GOT3 (cell line): Measurements from ENCODE around the gene XRRA1.
"Not testable (repeated sequence)": the region's sequence is repeated elsewhere in the genome, so short reads cannot be mapped to it uniquely, and the experiment has no call there.

Experiments
- DNase-seq: peaks from one replicate; lab custom pipeline; 2025; ENCODE audit warnings: mixed read lengths; lab: John Stamatoyannopoulos, UW

Gene XRRA1

DNA sequence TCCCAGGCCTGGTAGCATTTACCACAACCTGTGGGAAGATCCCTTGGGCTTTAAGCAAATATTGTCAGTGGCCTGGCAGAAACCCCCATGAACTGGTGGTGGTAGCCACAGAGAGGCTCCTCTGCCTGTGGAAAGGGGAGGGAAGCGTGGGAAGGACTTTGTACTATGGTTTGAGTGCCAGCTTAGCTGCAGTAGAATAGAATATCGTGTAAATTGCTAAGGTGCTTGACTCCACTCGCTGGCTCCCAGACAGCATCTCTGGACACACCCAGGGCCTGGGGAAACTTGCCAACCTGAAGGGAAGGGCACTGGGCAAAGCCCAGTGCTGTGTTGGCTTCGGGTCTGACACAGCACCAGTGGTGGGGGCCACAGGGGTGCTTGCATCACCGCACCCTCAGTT is 52.6 kb downstream of the XRRA1 start:
- DNase-seq, result no peak

DNA sequence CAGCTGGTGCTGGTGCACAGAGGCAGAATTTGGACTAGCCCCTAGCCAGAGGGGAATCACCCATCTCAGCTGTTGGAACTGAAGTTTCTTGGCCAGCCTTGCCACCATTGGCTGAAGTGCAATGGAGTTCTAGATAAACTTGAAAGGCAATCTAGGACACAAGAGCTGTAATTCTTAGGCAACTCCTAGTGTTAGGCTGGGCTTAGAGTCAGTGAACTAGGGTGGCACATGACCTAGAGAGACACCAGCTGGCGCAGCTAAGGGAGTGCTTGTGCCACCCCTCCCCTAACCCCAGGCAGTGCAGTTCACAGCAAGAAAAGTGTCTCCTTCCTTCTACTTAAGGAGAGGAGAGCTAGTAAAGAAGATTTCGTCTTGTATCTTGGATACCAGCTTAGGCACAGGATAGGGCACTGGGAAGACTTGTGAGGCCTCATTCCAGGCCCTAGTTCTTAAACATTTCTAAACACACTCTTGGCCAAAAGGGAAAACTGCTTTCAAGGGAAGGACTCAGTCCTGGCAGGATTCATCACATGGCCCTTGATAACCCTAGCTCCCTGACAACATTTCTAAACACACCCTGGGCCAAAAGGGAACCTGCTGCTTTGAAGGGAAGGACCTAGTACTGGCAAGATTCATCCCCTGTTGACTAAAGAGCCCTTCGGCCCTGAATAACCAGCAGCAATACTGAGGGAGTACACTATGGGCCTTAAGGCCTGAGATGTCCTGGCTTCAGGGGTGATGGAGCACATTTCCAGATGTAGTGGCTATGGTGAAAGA is 53.4 kb downstream of the XRRA1 start:
- DNase-seq, result no peak

DNA sequence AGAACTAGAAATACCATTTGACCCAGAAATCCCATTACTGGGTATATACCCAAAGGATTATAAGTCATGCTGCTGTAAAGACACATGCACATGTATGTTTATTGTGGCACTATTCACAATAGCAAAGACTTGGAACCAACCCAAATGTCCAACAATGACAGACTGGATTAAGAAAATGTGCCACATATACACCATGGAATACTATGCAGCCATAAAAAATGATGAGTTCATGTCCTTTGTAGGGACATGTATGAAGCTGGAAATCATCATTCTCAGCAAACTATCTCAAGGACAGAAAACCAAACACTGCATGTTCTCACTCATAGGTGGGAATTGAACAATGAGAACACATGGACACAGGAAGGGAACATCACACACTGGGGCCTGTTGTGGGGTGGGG is 55.9 kb downstream of the XRRA1 start:
- not testable (repeated sequence) for DNase-seq

DNA sequence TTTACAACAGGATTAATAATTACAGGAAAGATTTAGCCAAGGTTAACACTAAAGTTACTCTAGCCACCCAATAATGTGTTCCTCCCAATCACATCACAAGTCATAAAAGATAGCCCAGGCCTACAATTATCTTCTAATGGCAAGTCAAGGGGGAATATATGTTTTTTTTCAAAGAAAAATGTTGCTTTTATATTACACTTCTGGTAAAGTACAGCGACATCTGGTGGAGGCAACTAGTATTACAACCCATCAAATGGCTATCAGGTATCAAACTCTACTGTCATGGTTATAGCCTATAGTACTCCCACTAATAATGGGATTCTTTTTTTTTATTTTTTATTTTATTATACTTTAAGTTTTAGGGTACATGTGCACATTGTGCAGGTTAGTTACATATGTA is 71.8 kb downstream of the XRRA1 start:
- DNase-seq, result no peak

GRCh38 chr11:74871037-74871436 is 77.9 kb downstream of the XRRA1 start:
- no peak for DNase-seq

- DNase-seq, result no peak
These were observed 78.4 kb downstream of the XRRA1 start for GRCh38 chr11:74870485-74870884.

DNA sequence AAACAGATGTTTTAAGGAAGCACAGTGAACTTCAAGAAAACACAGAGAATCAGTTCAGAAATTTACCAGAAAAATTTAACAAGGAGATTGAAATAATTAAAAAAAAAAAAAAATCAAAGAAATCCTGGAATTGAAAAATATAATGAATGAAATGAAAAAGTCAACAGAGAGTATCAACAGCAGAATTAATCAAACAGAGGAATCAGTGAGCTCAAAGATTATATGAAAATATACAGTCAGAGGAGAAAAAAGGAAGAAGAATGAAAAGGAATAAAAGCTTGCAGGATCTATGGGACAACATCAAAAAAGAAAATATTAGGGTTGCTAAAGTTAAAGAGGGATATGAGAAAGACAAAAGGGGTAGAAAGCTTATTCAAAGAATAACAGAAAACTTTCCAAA is 82.3 kb downstream of the XRRA1 start:
- DNase-seq, result no peak

DNA sequence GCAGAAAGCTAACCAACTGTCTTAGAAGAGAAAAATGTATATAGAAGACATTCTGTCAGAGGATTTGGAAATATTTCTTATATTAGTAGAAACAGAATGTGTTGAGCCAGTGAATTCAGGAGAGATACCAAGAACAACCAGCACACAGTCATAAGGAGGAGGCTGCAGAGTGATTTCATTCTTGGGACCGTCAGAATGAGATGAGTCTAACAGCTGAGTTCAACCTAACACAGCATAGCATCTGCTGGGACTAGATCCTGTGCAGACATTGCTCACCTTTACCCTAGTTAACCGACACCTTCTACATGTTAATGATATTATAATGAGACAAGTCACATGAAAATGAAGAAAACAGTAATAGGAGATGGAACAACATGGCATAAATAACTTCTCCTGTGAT is 85.5 kb downstream of the XRRA1 start:
- no peak for DNase-seq

DNA sequence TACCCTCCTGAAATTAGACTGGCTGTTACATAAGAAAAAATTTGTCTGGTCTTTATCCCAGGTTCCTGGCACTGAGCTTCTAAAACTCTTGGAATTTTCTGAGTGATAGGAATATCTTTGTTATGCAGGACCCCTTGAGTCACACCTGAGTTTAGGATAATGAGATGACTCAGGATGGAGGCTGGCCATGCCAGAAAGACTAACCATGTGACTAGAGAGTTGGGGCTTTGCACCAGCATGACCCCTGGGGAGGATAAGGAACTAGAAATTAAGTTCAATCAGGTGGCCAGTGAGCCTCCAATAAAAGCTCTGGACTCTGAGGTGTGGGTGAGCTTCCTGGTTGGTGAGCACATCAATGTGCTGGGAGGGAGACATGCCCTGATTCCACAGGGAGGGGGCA is 88.1 kb downstream of the XRRA1 start:
- no peak for DNase-seq

DNA sequence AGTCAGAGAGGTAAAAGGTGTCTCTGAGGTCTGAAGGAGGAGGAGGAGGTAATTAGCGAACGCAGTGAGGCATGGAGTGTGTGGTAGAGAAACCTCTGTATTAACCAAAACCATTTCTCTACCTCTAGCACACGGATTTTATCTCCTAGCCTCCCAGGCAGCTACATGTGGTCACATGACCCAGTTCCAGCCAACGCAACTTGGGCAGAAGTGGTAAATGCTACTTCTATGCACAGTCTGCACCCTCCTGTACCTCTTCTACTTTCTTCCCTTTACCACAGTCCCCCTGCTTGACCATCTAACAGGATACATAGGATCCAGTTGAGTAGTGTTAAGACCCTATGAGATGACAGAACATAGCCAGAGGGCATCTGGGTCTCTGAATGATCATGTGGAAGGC is 95.7 kb downstream of the XRRA1 start:
- DNase-seq, result no peak

DNA sequence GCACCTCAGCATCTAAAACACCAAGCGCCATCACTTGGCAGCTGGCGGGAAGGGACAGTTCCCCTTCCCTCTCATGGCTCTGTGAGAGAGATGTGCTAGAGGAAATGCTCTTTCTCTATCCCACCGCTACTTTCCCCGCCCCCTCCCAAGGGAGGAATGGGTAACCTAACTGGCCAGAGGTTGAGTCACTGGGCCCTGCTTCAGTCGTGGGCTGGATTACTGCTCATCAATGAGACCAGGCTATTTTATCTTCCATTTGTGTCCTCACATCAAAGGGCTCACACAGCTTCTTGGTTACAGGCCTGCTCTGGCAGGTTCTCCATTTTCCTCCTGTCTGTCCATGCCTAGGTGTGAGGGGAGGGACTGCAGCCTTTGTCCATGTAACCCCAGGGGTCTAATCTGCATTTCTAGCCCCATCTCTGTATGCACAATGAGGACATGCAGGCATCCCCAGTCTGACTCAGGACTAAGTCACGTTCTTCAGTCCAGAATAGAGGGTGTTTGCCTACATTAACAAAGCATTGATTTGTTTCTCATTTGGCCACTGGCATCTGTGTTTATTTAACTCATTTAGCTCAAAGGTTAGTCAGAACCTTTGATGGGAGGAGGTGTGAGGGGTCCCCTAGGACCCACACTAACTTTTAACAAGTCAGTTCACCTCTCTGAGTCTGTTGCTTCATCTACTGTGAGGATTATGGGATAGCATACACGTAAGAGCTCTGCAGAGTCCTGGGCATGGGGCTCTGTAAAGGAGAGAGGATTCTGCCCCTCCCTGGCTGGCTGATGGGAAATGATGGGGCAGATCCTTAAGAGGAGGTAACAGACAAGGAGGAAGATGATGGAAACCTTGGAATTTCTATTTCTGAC is 99.1 kb downstream of the XRRA1 start:
- peak; percentile 29 for DNase-seq

GRCh38 chr11:74847895-74848294 is 101.0 kb downstream of the XRRA1 start:
- DNase-seq, result no peak

GRCh38 chr11:74847395-74847794 is 101.5 kb downstream of the XRRA1 start:
- no peak for DNase-seq

GRCh38 chr11:74846770-74847169 is 102.1 kb downstream of the XRRA1 start:
- no peak for DNase-seq

- no peak for DNase-seq
These were observed 102.8 kb downstream of the XRRA1 start for GRCh38 chr11:74845978-74846517.

DNA sequence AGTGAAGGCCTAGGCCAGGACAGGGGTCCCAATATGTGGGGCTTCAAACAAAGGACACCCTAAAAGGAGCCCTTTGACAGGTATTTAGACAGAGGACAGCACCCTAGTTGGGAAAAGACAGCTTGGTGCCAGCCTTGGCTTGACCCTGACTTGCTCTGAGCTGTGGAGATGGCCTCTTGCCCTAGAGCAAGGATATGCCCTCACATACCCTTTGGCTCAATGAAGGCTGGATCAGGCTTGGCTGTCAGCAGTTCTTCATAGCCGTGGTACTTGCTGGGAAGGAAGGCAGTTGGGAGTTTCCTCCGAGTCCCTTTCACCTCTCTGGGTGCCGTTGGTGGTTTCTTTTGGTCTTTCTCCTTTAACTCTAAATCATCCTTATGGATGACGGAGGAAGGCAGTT is 104.0 kb downstream of the XRRA1 start:
- no peak for DNase-seq

DNA sequence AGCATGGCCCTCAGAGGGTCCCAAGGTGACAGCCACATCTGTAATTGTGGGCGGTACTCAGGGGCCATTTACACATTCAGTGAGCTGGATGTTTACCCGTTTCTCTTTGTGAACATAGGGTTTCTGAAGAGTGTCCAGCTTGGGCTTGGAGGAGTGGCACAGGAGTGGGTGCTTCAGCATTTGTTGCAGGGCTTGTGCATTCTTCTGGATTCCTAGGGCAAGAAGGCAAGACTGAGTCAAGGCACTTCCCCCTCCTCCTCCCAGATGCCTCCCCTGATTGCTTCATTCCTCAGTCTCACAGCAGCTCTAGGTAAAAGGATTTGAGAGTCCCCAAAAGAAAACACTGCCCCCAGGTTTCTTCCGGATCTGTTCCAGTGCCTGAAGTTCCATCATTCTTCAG is 104.8 kb downstream of the XRRA1 start:
- DNase-seq, result no peak

DNA sequence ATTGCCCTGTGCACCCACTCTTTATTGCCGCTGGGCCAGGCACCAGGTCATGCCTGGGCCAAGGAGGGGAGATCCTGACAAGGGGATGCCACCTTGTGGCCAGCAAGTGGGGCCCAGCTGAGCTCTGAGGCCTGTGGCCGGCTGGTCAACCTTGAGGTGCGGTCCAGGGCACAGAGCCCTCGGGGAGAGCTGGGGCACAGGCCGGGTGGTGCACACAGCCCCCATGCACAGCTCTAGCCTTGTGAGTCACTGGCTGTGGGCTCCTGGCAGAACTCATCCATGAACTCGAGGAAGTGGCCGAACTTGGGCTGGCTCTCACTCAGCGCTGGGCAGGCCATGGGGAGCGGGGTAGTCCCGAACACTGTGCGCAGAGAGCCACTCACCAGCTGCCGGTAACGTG is 105.9 kb downstream of the XRRA1 start:
- no peak for DNase-seq

- DNase-seq, result no peak
These were observed 108.4 kb downstream of the XRRA1 start for GRCh38 chr11:74840486-74840885.

GRCh38 chr11:74839971-74840370 is 108.9 kb downstream of the XRRA1 start:
- no peak for DNase-seq

- no peak for DNase-seq
These were observed 109.4 kb downstream of the XRRA1 start for GRCh38 chr11:74839446-74839845.

DNA sequence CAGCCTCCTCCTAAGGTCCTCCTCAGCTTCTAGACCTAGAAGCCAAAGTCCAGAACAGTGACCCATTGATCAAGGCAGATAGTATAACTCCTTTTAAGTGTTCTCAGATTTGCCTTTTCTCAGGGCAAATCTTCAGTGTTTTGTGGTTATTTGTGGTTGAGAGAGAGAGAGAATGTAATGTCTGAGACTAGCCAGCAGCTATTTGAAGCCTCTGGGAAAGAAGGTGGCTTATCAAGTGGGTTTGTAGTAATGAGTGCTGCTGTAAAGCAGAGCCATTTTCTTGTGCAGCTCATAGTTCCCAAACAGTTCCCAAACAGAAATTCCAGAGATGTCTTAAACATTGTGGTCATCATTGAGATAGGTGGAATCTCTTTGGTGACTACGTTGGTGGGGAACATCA is 110.7 kb downstream of the XRRA1 start:
- no peak for DNase-seq

- DNase-seq, result no peak
These were observed 111.7 kb downstream of the XRRA1 start for GRCh38 chr11:74837191-74837590.
